Measurements from ENCODE around the gene PDIA6.

The PDIA6 gene, protein sequence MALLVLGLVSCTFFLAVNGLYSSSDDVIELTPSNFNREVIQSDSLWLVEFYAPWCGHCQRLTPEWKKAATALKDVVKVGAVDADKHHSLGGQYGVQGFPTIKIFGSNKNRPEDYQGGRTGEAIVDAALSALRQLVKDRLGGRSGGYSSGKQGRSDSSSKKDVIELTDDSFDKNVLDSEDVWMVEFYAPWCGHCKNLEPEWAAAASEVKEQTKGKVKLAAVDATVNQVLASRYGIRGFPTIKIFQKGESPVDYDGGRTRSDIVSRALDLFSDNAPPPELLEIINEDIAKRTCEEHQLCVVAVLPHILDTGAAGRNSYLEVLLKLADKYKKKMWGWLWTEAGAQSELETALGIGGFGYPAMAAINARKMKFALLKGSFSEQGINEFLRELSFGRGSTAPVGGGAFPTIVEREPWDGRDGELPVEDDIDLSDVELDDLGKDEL

DNA sequence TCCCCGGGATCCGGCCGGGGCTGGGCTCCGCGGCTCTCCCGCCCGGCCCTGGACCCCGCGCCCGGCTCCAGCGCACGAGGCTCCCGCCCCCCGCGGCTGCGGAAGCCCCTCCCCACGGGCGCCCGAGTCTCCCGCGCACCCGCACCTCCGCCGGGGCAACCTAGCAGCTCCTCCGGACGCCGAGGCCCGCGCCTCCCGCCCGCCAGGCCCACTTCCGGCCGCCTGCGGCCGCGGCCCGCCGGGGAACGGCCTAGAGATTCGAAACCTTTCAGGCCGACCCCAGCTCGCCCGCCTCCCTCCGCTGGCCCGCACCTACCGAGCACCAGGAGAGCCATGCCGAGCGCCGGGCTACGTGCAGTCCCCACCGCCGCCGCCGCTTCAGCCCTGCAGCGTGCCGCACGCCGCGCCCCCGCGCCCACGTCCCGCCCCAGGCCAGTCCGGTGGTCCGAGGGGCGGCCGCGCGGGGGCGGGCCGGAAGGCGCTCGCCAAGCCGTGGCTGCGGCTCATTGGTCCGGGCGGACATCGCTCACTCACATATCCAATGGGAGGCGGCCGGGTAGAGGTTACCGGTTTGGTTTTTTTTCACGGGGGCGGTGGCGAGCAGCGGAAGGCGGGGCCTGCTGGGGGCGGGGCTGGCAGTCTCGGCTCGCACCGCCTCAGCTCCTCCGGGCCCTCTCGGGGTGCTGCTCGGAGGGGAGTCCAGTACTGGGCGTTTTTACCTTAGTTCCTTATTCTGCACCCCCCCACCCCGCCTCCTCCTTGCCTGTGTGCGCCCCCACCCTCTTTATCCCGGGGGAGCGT, at the start of gene PDIA6:
Gene PDIA6, minus strand, starts transcription at position 424 of the 801 bp plus-strand sequence. Its CDS starts 89 bp downstream, at position 335.
- peak; percentile 77 to 90 (median 86) for DNase-seq

DNA sequence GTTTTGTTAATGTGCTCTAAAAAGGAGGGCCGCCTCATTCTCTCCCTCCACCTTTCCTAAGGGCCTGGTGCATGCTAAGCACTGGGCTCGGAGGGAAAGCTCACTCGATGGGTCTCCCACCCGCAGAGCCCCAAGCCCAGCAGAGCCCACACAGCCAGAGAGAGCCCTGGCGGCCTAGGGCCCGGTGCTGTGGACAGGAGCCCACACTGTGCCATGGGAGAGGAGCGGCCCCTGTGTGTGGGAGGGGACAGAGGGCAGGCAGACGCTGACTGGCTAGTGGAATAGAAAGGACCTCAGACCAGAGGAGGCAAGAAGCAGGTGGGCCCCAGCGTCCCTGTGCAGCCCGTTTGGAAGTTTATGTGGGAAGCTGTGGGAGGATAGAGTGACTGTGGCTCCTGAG, 49.7 kb upstream of the PDIA6 start:
- no peak for DNase-seq

DNA sequence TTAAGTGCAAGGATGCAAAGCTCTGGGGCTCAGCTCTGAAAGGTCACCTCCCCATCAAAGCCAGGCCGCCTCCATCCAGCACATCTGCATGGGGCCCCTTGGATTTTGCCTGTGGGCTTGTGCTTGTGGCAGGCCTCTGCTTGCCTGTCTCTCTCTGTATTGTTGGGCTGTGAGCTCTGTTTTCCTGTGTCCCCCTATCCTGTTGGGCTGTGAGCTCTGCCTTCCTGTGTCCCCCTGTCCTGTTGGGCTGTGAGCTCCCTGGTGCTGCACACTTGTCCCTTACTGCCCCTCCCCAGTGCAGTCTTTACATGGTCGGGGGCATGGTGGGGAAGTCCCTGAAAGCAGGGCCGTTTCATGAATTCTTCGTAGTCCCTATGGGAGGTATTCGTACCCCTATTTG, 49.2 kb upstream of the PDIA6 start:
- DNase-seq, result no peak

DNA sequence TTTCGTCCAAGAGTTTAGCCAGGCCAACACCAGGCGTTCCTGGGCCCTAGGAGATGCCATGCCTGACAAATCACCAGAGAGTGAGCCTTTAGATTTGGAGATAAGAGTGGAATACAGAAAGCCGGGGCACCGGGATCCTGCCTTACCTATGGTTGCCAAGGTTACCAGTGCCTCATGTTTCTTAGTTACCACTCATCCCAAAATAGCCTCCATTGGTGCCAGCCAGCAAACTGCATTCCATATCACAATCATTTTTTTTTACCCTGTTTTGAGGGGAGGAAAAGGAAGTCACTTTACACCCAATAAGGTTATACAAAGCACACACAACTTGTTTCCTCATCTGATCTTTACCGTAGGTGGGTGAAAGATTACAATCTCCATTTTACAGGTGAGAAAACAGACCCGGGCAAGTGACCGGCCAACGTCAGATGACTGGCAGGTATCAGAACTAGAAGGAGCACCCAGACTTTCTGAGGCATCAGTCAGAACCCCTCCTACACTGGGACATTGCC, 48.3 kb upstream of the PDIA6 start:
- no peak for DNase-seq

DNA sequence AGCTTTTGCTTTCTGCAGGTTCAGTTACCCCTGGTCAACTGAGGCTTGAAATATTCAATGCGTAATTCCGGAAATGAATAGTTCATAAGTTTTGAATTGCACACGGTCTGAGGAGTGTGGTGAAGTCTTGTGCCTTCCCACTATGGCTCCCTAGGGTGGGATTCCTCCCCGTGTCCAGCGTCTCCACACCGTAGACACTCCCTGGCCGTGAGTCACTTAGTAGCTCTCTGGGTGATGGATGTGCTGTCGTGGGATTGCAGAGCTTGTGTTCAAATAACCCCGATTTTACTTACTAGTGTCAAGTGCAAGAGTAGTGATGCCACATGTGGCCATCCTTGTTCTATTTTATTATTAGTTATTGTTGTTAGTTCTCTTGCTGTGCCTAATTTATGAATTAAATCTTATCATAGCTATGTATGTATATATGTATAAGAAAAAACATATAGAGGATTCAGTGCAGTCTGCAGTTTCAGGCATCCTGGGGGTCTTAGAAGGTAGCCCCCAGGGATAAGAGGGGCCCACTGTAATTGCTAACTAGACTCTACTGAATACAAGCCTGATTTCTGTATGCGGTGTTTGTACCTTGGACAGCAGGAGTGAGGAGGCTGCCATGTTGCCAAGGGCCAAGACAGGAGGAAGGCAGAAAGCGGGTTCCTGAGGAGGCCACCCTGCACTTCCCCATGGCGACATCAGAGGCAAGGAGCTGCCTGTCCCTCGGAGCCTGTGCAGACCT, 47.7 kb upstream of the PDIA6 start:
- no peak for DNase-seq

DNA sequence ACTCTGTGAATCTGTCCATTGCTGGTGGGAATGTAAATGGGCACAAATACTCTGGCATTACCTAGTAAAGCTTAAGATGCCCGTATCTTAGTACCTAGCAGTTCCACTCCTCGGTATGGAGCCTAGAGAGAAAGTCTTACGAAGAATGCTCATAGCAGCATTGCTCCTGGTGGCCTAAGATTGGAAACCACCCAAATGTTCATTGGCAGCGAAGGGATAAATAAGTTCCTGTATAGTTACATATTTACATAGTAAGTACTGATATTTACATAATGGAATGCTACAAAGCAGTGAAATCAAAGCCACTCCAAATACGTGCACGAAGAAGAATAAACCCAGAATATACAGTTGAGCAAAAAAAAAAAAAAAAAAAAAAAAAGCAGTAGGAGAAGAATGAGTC, 46.7 kb upstream of the PDIA6 start:
- DNase-seq, result no peak

DNA sequence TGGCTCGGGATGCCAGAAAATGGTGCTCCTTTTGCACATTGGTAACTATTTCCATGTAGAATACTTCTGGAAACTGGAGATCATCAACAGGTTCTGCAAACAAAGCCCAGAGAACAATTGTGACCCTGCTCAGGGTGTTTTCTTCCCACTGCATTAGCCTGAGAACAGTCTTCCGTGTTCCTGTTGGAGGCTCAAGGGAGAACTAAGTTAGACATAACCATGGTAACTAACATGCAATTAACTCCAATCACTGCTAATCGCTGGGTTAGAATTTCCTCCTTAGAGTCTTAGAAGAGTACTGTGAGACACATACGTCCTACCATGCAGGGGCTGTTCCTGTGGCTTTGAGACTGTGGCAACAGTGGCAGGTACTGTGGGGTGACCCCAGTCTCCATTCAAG, 36.0 kb upstream of the PDIA6 start:
- DNase-seq, result no peak

DNA sequence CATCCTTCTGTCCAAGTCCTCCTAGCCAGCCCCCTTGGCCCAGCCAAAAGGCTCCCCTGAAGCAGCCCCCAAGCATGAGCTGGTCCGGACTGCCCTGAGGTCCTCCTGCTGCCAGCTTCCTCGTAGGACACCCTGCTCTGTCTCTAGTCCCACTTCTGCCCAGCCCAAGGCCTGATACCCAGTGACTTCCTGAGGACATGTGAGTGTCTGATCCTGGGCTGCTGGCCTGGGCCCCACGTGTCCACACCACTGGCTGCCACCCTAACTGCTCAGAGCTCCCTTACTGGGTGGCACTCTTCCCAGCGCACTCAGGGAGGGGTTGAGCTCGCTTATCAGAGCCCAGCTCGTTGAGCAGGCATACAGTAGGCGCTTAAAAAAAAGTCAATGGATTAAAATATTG, 34.4 kb upstream of the PDIA6 start:
- no peak for DNase-seq

DNA sequence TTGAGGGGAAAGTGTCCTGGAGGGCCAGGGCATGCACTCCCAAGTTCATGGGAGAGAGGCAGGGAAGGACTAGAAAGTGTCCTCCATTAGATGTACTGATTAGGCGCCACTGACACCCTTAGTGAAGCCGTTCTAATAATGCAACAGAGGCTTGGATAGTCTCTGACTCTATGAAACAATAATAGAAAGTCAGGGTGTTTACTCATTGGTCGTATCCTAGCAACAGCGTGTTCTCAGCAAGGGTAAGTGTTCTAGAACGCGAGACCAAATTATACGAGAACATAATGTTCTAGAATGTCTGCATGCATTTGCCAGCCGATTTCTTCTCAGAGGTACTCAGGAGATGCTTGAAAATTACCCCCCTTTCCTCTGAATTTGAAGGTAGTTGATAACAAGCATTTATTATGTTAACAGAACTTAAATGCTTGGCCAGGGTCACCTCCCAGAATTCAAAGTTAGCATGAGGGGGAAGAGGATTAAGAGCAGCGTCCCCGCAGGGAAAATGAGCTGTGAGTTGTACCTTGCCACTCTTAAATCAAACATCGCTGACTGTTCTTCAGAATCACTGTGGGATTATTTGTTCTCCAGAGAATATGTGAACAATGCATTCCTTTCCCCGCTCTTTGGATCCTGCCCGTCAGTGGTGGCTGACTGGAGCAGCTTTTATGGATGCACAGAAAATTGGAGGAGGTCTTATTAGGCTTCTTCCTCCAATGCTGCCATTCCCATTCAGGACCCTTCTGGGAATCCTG, 33.7 kb upstream of the PDIA6 start:
- DNase-seq, result no peak

DNA sequence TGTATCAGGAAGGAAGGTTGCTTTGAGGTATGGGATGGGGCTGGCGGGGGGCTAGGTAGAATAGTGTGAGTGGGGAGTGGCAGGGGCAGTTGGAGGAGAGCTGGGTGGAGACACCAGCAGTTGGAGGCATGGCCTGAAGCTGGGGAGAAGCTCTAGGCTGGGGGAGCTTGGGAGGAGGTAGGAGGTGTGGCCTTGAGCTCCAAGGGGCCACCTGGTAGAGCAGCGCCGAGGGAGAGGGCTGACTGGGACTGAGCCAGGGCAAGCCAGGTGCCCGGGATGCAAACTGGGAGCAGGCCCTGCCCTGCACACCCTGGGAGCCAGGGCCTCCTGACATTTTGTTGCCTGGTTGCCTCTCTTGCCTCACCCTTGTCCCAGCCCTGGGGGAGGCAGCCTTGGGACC, 33.1 kb upstream of the PDIA6 start:
- DNase-seq, result no peak

DNA sequence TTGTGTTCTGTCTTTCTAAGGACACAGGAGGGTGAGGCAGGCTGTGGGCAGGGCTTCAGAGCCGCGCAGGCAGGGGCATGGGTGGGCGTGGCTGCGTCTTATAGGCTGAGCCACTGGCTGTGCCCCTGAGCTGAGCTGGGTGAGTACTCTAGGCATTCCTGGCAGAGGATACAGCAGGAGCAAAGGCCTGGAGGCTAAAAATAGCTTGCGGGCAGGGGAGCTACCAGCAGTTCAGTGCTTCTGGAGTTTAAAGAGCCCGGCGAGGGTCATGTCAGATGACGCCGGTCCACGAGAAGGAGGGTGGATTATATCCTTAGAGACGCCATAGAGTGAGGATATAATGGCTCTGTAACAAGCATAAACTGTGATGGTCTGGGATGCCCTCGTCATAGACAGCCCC, 31.5 kb upstream of the PDIA6 start:
- no peak for DNase-seq

DNA sequence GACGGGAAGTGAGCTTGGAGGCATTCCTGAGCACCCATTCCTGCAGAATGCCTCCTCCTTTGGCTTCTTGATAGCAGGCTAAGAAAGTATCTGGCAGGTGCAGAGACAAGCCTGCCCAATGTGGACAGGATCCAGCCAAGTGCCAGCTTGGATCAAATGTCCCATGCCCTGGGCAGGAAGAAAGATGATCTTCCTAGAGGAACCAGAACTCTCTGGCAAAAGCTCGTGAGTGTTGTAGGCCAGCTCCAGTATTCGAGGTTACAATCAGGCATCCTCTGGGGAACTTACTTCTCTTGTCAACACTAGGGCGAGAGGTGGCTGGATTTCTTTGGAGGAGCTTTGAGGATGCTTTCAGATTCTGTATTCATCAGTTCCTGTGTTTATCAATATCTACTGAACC, 29.9 kb upstream of the PDIA6 start:
- DNase-seq, result no peak

DNA sequence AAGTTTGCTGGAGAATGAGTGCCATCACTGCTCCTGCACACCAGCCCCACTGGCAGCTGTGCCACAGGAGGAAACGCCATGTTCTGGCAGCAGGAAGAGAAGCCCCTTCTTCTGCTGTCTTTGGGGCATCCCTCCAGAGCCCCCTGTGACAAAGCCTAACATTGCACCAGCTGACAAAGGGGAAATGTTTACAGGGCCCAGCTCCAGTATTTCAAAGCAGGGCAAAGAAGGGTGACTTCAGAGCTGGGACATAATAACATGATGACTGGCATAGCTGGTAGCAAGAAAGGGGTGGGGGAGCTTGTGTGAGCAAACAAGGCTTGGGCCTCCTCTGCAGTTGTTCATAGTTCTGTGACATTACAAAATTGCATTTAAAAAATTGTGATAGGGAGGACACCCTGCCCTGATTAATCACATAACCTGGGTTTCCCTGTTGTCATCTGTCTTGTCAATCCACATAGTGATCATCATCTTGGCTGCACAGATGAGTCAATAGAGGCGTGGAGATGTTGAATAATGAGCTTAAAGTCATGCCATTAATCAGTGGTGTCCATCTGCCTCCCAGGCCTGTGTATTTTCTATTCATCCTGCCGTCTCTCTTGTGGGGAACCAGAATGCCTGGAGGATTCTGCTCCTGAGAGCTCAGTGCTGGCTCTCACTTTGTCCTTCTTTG, 29.1 kb upstream of the PDIA6 start:
- no peak for DNase-seq

DNA sequence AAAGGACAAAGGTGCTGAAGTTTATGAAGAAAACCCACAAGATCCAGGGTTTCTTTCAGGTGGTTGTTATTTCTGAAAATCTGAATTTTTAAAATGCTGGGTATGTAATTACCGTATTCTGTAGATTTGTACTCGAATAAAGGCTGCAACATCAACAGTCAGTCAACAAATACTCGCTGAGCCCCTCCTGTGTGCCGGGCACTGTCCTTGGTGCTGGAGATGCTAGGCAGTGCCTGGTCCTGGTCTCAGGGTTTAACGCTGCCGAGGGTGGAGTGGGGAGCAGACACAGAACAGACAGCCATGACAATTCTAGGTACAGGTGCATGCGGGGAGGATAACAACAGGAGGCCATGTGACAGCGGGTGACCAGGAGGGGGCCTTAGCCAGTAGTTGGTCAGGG, 27.2 kb upstream of the PDIA6 start:
- no peak for DNase-seq

DNA sequence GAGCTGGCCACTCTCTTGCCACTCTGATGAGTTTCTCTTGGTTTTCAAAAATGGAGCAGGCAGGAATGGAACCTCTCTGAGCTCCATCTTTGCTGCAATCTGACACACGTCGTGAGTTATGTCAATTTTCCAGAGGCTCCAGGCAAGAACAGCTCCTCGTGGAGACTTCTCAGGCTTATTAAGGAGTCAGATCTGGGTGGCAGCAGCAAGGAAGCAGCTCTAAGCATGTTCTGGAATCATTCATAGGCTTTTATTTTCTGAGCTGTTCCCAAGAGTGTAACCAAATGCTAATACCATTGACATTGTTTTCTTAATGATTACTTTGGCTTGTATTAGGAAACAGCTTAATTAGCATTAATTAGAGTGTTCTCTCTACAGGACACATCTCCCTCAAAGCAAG, 26.1 kb upstream of the PDIA6 start:
- no peak for DNase-seq

DNA sequence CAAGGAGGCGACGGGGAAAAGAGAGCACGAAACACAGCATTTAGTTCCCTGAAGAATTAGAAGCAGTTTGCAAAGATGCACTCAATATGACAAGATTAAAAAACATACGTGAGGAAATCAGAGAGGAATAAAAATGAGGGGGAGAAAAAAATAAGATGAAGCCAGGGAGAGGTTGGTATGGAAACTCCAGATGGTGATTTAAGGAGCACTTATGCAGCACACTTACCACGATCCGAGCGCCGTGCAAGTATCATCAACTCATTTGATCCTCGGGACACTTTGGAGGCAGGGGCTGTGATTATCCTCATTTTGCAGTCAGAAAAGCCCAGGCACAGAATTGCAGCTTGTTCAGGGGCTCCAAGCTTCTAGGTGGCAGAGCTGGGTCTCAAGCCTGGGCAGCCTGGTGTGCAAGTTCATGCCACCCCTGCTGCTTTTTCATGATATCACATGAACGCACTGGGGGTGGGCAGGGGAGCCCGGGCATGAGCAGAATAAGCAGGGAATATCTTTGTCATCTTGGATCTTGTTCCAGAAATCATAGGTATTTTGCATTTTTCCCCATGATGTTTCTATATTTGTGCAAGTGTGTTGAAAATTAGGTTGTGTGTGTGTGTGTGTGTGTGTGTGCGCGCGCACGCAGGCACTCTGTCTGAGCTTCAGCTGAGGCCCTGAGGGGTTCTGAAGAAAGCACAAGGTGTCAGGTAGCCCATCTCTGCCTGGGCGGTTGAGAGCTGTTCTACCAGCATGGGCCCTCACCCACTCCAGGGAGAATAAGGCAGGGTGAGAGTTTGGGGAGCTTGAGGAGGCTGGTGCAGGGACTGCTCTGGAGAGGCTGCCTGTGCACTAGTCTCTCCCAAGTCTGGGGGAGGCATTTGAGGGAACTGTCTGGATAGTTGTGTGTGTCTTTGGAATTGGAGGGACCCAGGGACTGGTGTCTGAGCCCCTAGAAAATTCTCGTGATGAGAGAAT, 25.0 kb upstream of the PDIA6 start:
- no peak for DNase-seq

DNA sequence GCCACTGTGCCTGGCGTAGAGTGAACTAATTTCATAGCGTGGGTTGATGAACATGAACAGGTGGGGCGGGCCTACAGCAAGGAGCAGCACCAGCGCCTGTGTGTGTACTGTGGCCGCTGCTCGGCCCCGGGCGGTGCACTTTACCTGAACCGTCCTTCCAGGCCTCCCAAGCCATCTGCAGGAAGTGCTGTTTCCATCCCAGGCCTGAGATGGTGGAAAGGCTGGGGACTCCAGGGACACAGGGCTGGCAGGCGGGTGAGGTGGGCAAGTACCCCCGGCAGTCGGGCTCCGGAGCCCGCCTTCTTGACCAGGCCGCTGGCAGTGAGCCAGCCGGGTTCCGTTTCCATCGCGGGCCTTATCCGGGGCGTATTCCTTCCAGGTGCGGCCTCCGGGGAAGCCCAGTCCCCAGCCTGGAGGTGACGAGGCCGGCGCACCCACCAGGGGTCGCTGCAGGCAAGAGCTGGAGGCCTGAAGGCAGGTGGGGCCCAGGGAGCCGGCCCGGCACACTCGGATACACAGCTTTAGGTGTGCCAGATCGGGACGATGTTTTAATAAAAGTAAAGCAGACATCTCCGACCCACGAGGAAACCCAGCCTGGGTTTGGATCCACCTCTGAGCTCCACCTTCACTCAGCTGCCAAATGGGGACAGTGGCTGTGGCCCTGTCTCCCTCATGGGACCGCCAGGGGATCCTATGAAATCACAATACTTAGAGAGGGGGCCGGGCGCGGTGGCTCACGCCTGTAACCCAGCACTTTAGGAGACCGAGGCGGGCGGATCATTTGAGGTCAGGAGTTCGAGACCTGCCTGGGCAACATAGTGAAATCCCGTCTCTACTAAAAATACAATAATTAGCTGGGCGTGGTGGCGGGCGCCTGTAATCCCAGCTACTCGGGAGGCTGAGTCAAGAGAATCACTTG, 22.7 kb upstream of the PDIA6 start:
- peak; percentile 51 to 75 (median 64) for DNase-seq

DNA sequence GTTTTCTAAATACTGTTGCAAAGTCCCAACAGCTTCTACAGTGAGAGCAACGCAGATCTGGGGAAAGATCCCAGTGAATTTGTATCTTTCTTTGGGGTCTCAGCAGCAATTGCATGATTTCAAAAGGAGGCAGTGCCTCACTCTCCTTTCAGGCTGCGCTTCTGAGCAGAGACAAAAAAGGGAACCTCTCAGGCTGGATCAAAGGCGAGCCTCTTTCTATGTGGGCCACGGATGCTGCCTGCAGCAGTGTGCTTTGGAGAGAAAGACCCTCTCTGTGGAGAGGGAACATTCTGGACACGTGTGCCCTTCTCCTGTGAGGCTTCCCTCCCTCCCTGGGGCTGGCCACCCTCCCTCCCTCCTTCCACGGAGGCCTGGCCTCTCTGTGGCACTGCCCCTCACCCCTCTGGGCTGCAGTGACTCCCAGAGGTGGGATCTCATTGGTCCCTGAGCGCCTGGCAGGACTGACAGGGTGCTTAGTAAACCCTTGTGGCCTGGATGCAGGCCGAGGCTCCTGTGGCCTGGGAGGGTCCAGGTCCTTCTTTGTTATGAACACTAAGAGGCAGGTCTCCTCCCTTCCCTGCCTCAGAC, 21.6 kb upstream of the PDIA6 start:
- no peak for DNase-seq

DNA sequence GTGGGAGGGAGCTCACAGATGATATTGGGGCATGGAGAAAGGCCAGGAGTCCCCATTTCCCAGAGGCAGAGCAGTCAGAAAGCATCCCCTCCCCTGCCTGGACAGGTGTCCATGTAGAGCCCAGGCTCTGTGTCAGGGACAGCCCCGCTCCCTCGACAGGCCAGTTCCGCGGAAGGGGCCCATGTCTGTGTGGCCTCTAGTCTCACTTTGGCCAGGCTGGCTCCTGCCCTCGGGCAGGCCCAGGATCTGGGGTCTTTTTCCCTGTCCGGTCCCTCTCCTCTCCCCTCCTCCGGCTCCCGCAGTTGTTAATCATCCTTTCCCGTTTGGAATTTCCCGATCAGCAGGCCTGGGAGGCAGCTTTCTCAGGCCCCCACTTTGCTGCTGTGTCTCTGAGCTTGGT, 20.4 kb upstream of the PDIA6 start:
- no peak for DNase-seq
